ENCODE results near the gene ATRNL1. TPM values are rescaled to one million over a fixed set of nuclear protein-coding genes. Genes with fewer than 3 reads are reported as not detected.

The ATRNL1 gene
- total RNA-seq, 2 experiments from 2014 or later = not detected

DNA sequence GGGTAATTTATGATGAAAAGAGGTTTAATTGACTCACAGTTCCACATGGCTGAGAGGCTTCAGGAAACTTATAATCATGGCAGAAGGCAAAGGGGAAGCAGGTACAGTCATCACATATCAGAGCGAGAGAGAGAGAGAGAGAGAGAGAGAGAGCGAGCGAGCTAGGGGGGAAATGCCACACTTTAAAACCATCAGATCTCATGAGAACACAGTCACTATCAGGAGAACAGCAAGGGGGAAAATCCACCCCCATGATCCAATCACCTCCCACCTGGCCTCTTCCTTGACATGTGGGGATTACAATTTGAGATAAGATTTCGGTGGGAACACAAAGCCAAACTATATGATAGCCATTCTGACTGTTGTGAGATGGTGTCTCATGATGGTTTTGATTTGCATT, 603.6 kb downstream of the ATRNL1 start:
- no peaks in the 10 kb centered on the region for H3K79me2 ChIP-seq (ENCODE audit: insufficient read depth, low read depth, low read length)
- CTCF ChIA-PET (ENCODE audit: unreplicated experiment) = no interaction called here
- H3K9me3 ChIP-seq (ENCODE audit: low read length) = no peaks in the 10 kb centered on the region
- H3K4me3 ChIP-seq (ENCODE audit: low read depth, low read length, poor library complexity, severe bottlenecking) = no peak overlapping the region
- no peaks in the 10 kb centered on the region for H3K4me1 ChIP-seq (ENCODE audit: insufficient read depth, low read length, poor library complexity, severe bottlenecking)
- H3K27ac ChIP-seq (ENCODE audit: low read depth, low read length, poor library complexity, severe bottlenecking) = no peak overlapping the region
- POLR2A ChIA-PET = no interaction called here
- no peaks in the 10 kb centered on the region for H4K20me1 ChIP-seq (ENCODE audit: insufficient read depth, low read length)
- H3K4me2 ChIP-seq (ENCODE audit: low read length) = no peak overlapping the region
- BruUV-seq (replicated peaks) = no TSS peak
- no peak overlapping the region for H2AFZ ChIP-seq (ENCODE audit: low read length)
- H3K9me2 ChIP-seq (ENCODE audit: insufficient read depth, low read length) = no peaks in the 10 kb centered on the region
- intact Hi-C loops (cut with micrococcal nuclease; ENCODE audit: unreplicated experiment) = no loop called here
- no peaks in the 10 kb centered on the region for H3K36me3 ChIP-seq (ENCODE audit: insufficient read depth, low read length)
- no peak for TF ChIP-seq EZH2phosphoT487 (IDR thresholded peaks at IDR 0.05; ENCODE audit: borderline replicate concordance, low read depth, low read length)
- TF ChIP-seq, protein P1, sequence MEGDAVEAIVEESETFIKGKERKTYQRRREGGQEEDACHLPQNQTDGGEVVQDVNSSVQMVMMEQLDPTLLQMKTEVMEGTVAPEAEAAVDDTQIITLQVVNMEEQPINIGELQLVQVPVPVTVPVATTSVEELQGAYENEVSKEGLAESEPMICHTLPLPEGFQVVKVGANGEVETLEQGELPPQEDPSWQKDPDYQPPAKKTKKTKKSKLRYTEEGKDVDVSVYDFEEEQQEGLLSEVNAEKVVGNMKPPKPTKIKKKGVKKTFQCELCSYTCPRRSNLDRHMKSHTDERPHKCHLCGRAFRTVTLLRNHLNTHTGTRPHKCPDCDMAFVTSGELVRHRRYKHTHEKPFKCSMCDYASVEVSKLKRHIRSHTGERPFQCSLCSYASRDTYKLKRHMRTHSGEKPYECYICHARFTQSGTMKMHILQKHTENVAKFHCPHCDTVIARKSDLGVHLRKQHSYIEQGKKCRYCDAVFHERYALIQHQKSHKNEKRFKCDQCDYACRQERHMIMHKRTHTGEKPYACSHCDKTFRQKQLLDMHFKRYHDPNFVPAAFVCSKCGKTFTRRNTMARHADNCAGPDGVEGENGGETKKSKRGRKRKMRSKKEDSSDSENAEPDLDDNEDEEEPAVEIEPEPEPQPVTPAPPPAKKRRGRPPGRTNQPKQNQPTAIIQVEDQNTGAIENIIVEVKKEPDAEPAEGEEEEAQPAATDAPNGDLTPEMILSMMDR (conservative IDR thresholded peaks at IDR 0.05; ENCODE audit: low read length) = no peak
- DNase-seq (ENCODE audit: low spot score) = no peak

DNA sequence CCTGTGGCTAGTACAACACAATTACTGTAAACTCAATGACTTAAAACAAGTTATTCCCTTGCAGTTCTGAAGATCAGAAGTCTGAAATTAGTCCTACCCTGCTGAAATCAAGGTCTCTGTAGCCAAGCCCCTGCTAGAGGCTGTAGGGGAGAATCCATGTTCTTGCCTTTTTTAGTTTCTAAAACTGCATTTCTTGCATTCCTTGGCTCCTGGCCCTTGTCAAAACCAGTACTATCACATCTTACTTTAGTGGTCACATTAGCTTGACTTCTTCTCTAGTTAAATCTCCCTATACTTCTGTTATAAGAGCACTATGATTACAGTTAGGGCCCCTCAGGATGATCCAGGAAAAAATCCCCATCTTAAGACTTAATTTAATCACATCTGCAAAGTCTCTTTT, 612.9 kb downstream of the ATRNL1 start:
- Histone ChIP-seq H3K79me2 (ENCODE audit: insufficient read depth, low read depth, low read length) (no peaks in the 10 kb centered on the region), H2AFZ (ENCODE audit: low read length) (no peak overlapping the region), H3K27ac (ENCODE audit: low read depth, low read length, poor library complexity, severe bottlenecking) (no peak overlapping the region), H3K36me3 (ENCODE audit: insufficient read depth, low read length) (no peaks in the 10 kb centered on the region), H3K9me3 (ENCODE audit: low read length) (no peaks in the 10 kb centered on the region), H3K4me3 (ENCODE audit: low read depth, low read length, poor library complexity, severe bottlenecking) (no peak overlapping the region), H3K9me2 (ENCODE audit: insufficient read depth, low read length) (no peaks in the 10 kb centered on the region), H3K4me2 (ENCODE audit: low read length) (no peak overlapping the region), H3K4me1 (ENCODE audit: insufficient read depth, low read length, poor library complexity, severe bottlenecking) (no peaks in the 10 kb centered on the region), H4K20me1 (ENCODE audit: insufficient read depth, low read length) (no peaks in the 10 kb centered on the region)
- BruUV-seq (replicated peaks) = no TSS peak
- CTCF ChIA-PET (ENCODE audit: unreplicated experiment) = no interaction called here
- TF ChIP-seq, protein P1 (conservative IDR thresholded peaks at IDR 0.05; ENCODE audit: low read length) = no peak
- no peak for TF ChIP-seq EZH2phosphoT487 (IDR thresholded peaks at IDR 0.05; ENCODE audit: borderline replicate concordance, low read depth, low read length)
- intact Hi-C loops (cut with micrococcal nuclease; ENCODE audit: unreplicated experiment) = loop anchor here (2.0 kb wide), 1 partner anchor 681 kb away; no protein-coding TSS in a partner anchor
- no peak for DNase-seq (ENCODE audit: low spot score)
- POLR2A ChIA-PET = no interaction called here

DNA sequence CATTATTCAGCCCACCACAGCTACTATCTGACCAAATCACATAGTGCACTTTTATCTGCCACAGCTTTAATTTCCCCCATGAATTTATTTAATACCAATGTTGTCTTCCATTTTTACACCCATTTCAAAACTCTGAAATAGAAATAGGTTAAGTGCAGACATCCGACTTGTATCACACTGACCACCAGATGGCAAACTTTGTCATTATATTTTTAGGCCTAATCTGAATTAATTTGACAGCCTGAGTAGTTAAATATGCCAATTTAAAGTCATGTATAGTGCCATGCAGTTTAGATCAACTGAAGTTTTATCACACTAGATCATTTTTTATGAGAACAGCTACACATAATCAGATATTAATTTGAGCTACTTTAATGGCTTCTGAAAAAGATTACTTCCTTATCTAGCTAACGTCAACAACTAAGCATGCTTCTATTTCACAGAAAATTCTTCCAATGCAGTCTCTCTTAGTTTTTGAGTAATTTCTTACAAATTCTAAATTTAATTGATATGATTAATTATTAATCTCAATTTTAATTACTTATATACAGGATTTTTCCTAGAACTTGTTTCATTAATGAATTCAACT, 613.4 kb downstream of the ATRNL1 start:
- peak; percentile 16 for DNase-seq (ENCODE audit: low spot score)
- ChIA-PET POLR2A (no interaction called here), CTCF (ENCODE audit: unreplicated experiment) (no interaction called here)
- intact Hi-C loops (cut with micrococcal nuclease; ENCODE audit: unreplicated experiment) = loop anchor here (2.0 kb wide), 1 partner anchor 680 kb away; no protein-coding TSS in a partner anchor
- TF ChIP-seq, protein P1 (conservative IDR thresholded peaks at IDR 0.05; ENCODE audit: low read length) = peak; percentile 79
- no peak for TF ChIP-seq EZH2phosphoT487 (IDR thresholded peaks at IDR 0.05; ENCODE audit: borderline replicate concordance, low read depth, low read length)
- Histone ChIP-seq H3K9me3 (ENCODE audit: low read length) (no peaks in the 10 kb centered on the region), H3K4me1 (ENCODE audit: insufficient read depth, low read length, poor library complexity, severe bottlenecking) (no peaks in the 10 kb centered on the region), H3K79me2 (ENCODE audit: insufficient read depth, low read depth, low read length) (no peaks in the 10 kb centered on the region), H3K4me2 (ENCODE audit: low read length) (no peak overlapping the region), H4K20me1 (ENCODE audit: insufficient read depth, low read length) (no peaks in the 10 kb centered on the region), H3K9me2 (ENCODE audit: insufficient read depth, low read length) (no peaks in the 10 kb centered on the region), H3K36me3 (ENCODE audit: insufficient read depth, low read length) (no peaks in the 10 kb centered on the region), H3K27ac (ENCODE audit: low read depth, low read length, poor library complexity, severe bottlenecking) (no peak overlapping the region), H3K4me3 (ENCODE audit: low read depth, low read length, poor library complexity, severe bottlenecking) (no peak overlapping the region), H2AFZ (ENCODE audit: low read length) (no peak overlapping the region)
- BruUV-seq (replicated peaks) = no TSS peak
